GM19239 (cell line): Measurements from ENCODE around the gene IKZF5.
A peak's percentile ranks its signal among the peaks of the same experiment; 100 is the strongest.

Experiments
- DNase-seq: peaks from one replicate; pipeline ENCODE4 v3.0.0; 2011; ENCODE audit warnings: low spot score; ENCODE audit not compliant: insufficient read length
- FAIRE-seq: peaks from 2 replicates; lab custom pipeline; 2011; peaks lifted over from hg19 to GRCh38; lab: Jason Lieb, UNC

IKZF5 gene

DNA sequence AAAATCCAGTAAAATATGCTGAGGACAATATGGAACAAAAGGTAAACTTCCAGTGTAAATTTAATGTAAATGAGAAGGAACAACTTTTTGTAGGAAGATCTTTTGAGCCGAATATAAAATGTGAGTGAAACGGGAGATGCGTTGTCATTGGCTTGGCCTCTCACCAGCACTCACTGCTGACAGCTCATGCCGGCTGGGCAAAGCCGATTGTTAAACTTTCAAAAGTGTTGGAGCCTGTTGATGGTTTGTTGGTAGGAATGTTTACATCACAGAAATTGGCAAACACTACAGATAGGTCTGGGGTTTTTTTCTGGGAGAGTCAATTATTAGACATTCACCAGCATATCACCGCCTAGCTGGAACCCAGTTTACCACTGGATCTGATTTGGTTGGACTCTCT is 22.3 kb downstream of the IKZF5 start:
- DNase-seq (no peak), FAIRE-seq (no peak)

DNA sequence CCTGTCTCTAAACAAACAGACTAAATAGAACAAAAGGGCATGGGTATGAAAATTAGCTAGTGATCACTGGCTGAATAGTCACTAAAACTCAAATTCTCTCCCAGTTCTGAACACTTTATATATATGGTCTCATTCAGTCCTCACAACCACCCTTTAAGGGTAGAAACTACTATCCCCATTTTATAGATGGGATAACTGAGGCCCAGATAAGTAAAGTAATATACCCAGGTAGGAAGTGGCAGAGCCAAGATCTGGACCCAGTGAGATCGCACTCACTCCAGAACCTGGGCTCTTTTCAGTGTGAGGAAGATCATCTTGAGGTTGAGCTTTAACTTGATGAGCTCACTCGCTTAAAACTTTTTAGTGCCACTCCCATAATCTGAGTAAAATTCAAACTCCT is 23.9 kb downstream of the IKZF5 start:
- no peak for DNase-seq
- FAIRE-seq, result no peak

DNA sequence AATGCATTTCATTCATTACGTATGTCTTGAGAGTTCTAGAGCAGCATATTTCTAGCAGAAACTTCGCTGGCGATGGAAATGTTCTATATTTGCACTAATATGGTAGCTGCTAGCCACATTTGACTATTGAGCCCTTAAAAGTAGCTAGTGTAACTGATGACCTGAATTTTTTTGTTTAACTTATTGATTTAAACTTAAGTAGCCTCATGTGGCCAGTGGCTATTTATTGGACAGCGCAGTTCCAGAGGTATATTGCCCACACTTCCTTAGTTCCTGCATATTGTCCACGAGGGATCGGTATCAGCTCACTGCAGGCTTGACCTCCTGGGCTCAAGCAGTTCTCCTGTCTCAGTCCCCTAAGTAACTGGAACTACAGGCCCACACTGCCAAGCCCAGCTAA is 24.7 kb downstream of the IKZF5 start:
- DNase-seq (no peak), FAIRE-seq (no peak)

DNA sequence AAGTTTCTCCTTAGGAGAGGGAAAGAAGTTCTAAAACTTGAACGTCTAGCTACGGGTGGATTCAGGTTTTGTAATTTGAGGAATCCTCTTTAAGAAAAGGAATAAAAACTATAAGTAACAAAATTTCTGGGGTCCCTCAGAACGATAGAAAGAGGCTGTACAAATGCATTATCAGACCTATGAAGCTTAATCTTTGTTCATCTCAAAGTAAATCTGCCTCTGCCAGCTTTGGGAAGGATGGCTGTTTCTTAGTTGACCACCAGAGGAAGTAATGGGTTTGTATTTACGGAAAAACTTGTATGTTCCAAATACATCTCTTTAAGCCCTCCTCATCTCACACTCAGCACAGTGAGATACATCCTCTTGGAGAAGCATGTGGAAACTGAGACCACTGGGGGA is 27.5 kb downstream of the IKZF5 start:
- DNase-seq, result no peak
- FAIRE-seq, result peak; percentile 54

DNA sequence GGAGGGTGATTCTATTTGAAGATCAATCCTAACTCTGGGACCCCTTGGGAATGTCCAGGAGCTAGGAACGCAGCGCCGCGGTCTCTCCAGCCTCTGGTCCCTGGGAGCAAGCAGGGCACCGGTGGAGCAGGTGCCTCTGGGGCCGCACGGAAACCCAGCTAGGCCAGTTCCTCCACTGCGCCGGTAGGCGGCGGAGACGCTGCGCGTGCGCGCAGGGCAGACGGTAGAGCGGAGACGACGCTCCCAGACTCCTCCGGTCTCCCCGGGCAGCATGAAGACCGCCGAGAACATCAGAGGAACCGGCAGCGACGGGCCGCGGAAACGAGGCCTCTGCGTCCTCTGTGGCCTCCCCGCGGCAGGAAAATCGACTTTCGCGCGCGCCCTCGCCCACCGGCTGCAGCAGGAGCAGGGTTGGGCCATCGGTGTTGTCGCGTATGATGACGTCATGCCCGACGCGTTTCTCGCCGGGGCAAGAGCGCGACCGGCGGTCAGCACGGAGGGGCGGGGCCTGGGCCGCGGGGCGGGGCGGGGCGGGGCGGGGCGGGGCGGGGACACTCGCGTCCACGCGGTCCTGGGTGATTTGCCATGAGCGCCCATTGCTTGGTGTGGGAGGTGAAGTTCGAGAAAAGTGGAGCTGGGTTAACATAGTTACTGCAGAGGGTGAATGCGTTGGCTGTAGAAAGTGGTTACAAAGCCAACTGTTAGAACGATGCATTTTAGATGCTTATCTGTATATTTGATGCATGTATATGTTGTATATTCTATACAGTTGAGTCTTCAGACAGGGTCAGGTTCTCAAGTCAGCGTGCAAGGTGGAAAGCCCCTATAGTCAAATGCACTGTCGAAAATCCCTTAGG is 28.2 kb downstream of the IKZF5 start, which contains the start of gene PSTK:
TSS of gene PSTK (plus strand) at position 193 of the 857 bp plus-strand sequence. CDS start at position 272, 79 bp downstream.
- DNase-seq, result peak; percentile 89
- FAIRE-seq, result peak; percentile 80

DNA sequence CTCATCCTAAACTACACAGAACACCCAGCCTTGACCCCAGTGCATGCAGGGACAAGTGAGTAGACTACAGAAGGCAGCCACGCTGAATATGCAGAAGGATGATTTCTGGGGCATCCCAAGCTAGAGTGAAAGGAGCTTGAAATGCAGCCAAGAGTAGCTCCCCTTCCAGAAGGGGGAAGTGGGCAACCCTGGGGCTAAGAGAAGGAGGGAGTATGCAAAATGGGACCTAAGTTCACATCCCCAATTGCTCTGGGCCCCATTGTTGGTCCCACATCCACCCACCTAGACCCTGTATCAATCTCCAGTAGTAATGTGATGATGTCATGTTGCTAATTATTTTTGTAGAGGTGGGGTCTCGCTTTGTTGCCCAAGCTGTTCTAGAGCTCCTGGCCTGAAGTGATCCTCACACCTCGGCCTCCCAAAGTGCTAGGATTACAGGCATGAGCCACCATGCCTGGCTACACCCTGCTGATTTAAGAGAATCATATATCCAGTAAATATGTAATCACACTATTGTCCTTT is 34.0 kb downstream of the IKZF5 start:
- FAIRE-seq, result no peak
- DNase-seq, result no peak

DNA sequence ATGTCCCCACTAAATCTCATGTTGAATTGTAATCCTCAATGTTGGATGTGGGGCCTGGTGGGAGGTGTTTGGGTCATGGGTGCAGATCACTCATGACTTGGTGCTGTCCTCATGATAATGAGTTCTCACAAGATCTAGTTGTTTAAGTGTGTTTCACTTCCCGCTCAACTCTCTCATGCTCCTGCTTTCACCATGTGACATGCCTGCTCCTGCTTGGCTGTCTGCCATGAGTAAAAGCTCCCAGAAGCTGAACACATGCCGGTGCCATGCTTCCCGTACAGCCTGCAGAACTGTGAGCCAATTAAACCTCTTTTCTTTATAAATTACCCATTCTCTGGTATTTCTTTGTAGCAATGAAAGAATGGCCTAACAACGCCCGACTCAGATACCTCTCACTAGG is 34.6 kb downstream of the IKZF5 start:
- FAIRE-seq, result no peak
- no peak for DNase-seq

DNA sequence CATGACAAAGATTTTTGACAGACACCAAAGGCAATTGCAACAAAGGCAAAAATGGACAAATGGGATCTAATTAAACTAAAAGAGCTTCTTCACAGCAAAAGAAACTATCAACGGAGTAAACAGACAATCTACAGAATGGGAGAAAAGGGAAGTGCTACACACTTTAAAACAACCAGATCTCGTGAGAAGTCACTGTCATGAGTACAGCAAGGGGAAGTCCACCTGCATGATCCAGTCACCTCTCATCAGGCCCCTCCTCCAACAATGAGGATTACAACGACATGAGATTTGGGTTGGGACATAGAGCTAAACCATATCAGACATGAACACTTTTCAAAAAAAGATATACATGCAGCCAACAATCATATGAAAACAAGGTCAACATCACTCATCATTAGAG is 39.9 kb downstream of the IKZF5 start:
- FAIRE-seq (no peak), DNase-seq (no peak)

DNA sequence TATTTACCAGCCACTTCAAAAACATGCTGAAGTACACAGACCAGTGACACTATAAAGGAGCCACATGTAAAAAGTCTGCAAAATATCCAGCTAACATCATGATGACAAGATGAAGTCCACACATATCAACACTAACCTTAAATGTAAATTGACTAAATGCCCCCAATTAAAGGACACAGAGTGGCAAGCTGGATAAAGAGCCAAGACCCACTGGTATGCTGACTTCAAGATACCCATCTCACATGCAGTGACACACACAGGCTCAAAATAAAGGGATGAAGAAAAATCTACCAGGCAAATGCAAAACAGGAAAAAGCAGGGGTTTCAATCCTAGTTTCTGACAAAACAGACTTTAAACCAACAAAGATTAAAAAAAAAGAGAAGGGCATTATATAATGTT is 41.7 kb downstream of the IKZF5 start:
- DNase-seq (no peak), FAIRE-seq (no peak)

DNA sequence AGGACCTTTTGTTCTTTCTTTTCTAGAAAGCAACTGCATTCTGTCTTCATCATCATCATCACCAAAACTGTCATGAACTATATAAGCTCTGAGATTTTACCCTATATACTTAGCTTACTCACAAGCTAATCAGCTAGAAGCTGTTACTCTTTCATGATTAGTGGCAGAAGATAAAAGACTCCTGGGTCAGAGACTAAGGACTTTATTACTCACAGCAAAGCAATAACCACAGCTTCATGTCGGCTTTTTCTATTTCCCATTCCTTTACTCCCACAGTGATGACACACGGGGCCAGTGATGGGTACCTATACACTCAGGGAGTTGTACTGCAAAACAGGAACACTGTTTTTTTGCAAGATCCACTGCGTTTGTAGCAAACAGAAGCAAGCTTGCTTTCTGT is 46.2 kb downstream of the IKZF5 start:
- DNase-seq (no peak), FAIRE-seq (no peak)

DNA sequence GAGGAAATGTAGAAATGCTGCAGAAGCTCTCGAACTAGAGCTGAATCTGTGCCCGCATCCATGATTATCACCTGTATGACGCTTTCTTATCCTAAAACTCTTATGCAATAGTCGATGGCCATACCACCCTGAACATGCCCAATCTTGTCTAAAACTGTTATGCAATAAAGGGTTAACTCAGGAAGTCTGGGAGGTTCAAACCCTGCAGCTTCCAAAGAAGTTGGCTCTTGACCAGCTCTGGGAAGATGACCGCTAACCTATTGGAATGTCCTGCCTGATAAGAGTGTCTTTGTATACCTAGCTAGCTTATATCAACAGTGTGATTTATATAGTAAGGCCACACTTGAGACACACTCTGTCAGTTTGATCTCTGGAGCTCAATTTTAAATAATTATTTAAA is 51.1 kb downstream of the IKZF5 start:
- DNase-seq, result no peak
- no peak for FAIRE-seq

DNA sequence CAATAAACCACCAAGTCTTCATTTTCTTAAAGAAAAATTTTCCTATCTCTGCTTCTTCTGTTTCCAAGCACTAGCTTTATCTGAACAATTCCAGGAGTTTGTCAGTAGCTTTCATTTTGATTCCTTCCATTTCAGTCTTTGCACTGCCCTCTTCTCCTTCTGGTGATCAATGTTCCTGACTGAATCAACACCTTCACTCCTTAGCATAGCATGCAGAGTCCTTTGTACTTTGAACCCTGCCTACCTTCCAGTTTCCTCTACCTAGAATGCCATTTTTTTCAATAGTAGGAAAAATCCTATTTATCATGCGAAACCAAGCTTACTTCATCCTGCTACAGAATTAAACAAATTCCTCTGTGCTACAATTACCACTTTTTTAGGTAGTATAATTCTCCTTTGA is 52.7 kb downstream of the IKZF5 start:
- no peak for DNase-seq
- no peak for FAIRE-seq

DNA sequence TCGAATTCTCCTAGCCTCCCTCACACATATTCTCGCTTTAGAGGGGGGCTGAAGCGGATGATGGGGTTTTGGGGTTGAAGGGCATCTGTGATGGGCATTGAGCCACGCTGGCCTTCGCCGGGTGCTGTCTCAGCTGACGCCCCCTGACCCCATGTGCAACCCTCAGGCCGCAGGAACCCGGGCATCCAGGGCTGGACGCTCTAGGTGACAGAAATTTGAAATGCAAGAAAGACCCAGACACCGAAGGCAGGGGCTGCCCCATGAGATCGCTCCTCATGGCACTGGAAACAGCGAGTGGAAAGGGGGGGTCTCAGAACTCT is 53.9 kb downstream of the IKZF5 start:
- DNase-seq (no peak), FAIRE-seq (no peak)

DNA sequence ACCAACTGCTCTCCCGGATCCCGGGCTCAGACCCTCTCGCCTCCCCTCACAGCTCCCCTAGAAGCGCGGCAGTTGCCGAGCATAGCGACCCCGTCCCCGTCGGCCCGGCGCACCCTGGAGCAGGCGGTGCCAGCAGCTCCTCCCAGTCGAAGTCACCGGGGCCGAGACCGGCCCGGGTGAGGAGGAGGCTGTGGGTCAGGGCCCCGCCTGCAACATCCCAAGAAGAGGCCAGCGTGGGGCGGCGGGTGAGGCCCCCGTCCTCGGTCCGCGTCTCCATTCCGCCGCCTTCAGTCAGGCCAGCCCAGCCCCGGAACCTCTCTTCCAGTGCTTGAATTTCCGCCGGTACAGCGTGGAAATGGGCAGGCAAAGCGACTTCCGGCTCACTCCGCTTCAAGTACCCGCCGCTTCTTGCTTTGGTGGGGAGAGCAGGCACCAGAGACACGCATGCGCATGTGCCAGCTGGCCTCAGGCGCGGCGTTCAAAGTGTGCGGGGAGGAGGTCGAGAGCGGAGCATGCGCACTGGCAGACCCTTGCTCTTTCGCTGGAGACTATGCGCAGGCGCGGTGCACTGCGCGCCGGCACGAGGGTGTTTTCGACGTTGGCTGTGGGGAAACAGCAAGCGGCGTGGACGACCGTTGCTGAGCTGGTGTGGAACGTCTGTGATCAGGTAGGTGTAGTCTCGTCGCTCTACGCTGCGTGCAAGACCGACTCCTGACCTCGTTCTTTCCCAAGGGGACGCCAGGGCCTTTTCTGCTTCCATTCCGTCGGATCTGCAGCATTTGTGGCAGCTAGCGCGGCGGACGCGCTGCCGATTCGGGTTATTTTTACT is 54.5 kb downstream of the IKZF5 start, which contains the start of gene C10orf88:
TSS of gene C10orf88 (minus strand) at position 326 of the 829 bp plus-strand sequence. CDS start at position 277, 49 bp downstream.
- DNase-seq, result peak; percentile 85
- peak; percentile 96 for FAIRE-seq

DNA sequence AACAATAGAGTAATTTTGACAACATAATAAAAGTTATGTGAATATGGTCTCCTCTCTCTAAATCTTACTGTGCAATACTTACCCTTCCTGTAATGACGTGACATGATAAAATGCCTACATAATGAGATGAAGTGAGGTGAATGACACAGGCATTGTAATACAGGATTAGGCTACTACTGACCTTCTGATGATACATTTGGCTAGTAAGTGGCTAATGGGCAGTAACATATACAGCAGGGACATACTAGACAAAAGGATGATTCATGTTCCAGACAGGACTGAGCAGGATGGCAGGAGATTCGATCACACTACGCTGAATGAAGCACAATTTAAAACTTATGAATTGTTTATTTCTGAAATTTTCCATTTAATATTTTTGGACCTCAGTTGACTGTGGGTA is 59.3 kb downstream of the IKZF5 start:
- DNase-seq (no peak), FAIRE-seq (peak; percentile 4)
